Measurements from ENCODE around the gene FZD7.

The FZD7 gene

GRCh38 chr2:202024871-202025270 lies 8.8 kb upstream of the FZD7 start:
- no peak for TF ChIP-seq CTCF (IDR thresholded peaks at IDR 0.05; ENCODE audit: borderline replicate concordance, control extremely low read depth, extremely low read depth, insufficient read depth, missing control alignments)
- no peak for DNase-seq (ENCODE audit: low spot score)
- in situ Hi-C loops (cut with MboI; ENCODE audit: low sequenced_read_pairs, unreplicated experiment) = no loop called here

DNA sequence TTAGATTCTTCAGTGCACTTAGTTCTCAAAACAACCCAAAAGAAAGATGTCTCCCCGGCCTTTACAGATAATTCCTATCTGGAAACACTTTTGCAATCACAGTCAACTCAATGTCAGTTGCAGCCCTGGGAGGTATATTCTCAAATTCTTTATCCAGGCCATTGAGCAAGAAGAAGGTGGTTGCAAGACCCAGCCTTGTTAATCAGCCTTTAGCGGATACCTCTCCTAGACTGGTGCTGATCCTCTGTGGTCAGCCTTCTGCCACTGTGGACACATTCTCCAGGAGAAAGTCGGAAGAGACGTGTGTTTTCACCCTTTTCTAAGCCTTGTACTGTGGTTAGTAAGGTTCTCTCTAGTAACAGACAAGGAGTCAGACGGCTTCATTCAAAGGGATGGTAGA lies 7.8 kb upstream of the FZD7 start:
- in situ Hi-C loops (cut with MboI; ENCODE audit: low sequenced_read_pairs, unreplicated experiment) = no loop called here
- no peak for TF ChIP-seq CTCF (IDR thresholded peaks at IDR 0.05; ENCODE audit: borderline replicate concordance, control extremely low read depth, extremely low read depth, insufficient read depth, missing control alignments)
- no peak for DNase-seq (ENCODE audit: low spot score)

GRCh38 chr2:202026507-202026906 lies 7.1 kb upstream of the FZD7 start:
- in situ Hi-C loops (cut with MboI; ENCODE audit: low sequenced_read_pairs, unreplicated experiment) = no loop called here
- no peak for TF ChIP-seq CTCF (IDR thresholded peaks at IDR 0.05; ENCODE audit: borderline replicate concordance, control extremely low read depth, extremely low read depth, insufficient read depth, missing control alignments)
- DNase-seq (ENCODE audit: low spot score) = no peak

GRCh38 chr2:202030691-202031090 lies 3.0 kb upstream of the FZD7 start:
- no peak for DNase-seq (ENCODE audit: low spot score)
- TF ChIP-seq CTCF (IDR thresholded peaks at IDR 0.05; ENCODE audit: borderline replicate concordance, control extremely low read depth, extremely low read depth, insufficient read depth, missing control alignments) = no peak
- in situ Hi-C loops (cut with MboI; ENCODE audit: low sequenced_read_pairs, unreplicated experiment) = no loop called here

DNA sequence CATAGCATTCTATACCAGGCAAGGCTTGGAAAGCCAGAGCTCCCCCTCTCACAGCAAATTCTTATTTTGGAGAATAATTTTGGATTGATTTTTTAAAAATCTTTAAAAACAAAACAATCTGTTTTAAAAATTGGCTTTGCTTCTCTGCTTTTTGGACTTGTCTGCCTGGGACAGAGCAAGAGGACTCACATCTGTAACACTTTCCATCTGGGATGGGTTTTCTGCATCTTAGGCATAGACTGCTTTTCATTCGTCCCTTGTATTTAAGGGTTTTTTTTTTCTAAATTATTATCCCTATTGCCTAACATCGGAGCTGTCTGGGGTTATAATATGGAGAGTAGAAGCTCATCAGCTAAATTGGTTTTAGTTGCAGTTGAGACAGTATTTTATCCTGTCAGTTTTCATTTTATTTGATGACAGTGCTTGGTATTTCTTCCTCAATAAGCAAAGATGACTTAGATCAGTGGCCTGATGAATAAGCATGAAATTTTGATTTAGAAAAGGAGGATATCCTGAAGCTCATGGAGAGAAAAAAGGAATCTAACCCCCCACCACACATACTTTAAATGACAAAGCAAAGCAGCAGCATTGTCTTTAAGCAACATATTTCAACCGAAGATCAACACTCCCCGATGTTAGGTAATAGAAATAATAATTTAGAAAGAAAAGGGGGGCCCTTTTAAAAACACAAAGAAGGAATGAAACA lies 2.3 kb upstream of the FZD7 start:
- in situ Hi-C loops (cut with MboI; ENCODE audit: low sequenced_read_pairs, unreplicated experiment) = no loop called here
- TF ChIP-seq CTCF (IDR thresholded peaks at IDR 0.05; ENCODE audit: borderline replicate concordance, control extremely low read depth, extremely low read depth, insufficient read depth, missing control alignments) = no peak
- no peak for DNase-seq (ENCODE audit: low spot score)

DNA sequence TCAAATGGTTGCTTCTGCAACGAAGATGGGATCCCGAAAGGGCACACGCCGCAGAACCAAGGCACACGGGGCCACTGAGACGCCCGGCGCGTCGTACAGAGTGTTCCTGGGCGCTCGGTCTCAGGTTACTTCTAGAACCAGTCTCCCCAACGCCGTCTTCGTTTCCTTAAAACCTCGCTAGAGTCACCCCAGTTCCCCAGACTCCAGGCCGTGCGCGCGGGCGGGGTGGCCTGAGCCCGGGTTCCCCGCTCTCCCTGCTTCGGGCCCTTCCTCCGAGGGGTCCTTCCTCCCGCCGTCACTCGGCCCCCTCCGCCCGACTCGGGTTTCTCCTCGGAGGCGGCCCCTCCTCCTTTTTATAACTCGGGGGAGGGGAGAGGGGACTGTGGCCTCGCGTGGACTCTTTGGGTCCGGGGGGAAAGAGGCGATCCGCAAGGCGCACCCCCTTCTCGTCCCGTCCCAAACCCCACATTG lies 774 bp upstream of the FZD7 start:
- in situ Hi-C loops (cut with MboI; ENCODE audit: low sequenced_read_pairs, unreplicated experiment) = no loop called here
- DNase-seq (ENCODE audit: low spot score) = peak; percentile 64

More for the DNA sequence above, 774 bp upstream of the FZD7 start:
- no peak for TF ChIP-seq CTCF (IDR thresholded peaks at IDR 0.05; ENCODE audit: borderline replicate concordance, control extremely low read depth, extremely low read depth, insufficient read depth, missing control alignments)

All from GM13976 (cell line).